ENCODE measurements around the gene ELP4.

ELP4 gene

GRCh38 chr11:31805629-31806185 lies 296.1 kb downstream of the ELP4 start:
- no peak overlapping the region for H3K4me2 ChIP-seq (ENCODE audit: low read length)
- no peak for TF ChIP-seq EZH2 (IDR thresholded peaks at IDR 0.05; ENCODE audit: borderline replicate concordance, low read length)
- TF ChIP-seq, protein P1, sequence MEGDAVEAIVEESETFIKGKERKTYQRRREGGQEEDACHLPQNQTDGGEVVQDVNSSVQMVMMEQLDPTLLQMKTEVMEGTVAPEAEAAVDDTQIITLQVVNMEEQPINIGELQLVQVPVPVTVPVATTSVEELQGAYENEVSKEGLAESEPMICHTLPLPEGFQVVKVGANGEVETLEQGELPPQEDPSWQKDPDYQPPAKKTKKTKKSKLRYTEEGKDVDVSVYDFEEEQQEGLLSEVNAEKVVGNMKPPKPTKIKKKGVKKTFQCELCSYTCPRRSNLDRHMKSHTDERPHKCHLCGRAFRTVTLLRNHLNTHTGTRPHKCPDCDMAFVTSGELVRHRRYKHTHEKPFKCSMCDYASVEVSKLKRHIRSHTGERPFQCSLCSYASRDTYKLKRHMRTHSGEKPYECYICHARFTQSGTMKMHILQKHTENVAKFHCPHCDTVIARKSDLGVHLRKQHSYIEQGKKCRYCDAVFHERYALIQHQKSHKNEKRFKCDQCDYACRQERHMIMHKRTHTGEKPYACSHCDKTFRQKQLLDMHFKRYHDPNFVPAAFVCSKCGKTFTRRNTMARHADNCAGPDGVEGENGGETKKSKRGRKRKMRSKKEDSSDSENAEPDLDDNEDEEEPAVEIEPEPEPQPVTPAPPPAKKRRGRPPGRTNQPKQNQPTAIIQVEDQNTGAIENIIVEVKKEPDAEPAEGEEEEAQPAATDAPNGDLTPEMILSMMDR (IDR thresholded peaks at IDR 0.05; ENCODE audit: low read length), result no peak
- no peaks in the 10 kb centered on the region for H3F3A ChIP-seq (ENCODE audit: insufficient read depth, low read length)
- H3K4me1 ChIP-seq (ENCODE audit: insufficient read depth, low read length, severe bottlenecking), result no peaks in the 10 kb centered on the region
- H3K9me2 ChIP-seq (ENCODE audit: low read depth, low read length), result no peaks in the 10 kb centered on the region
- 0 out of 2 replicates have a peak, but pooled peaks cover 4% of the 10 kb centered on the region for H3K27me3 ChIP-seq (ENCODE audit: insufficient read depth, low read length)
- no peak overlapping the region for H3K27ac ChIP-seq (ENCODE audit: low read depth, low read length, poor library complexity, severe bottlenecking)
- no peak overlapping the region for H3K4me3 ChIP-seq (ENCODE audit: low read depth, low read length, poor library complexity, severe bottlenecking)
- H3K9ac ChIP-seq (ENCODE audit: low read length), result no peak overlapping the region
- no peak overlapping the region for H2AFZ ChIP-seq (ENCODE audit: low read length)
- H3K36me3 ChIP-seq (ENCODE audit: insufficient read depth, low read length), result no peaks in the 10 kb centered on the region
- H3K9me3 ChIP-seq (ENCODE audit: low read length), result no peaks in the 10 kb centered on the region
- H3K79me2 ChIP-seq (ENCODE audit: insufficient read depth, low read length), result no peaks in the 10 kb centered on the region
- no peaks in the 10 kb centered on the region for H4K20me1 ChIP-seq (ENCODE audit: insufficient read depth, low read length)

GRCh38 chr11:31806186-31806927 lies 296.8 kb downstream of the ELP4 start:
- H3F3A ChIP-seq (ENCODE audit: insufficient read depth, low read length), result no peaks in the 10 kb centered on the region
- no peaks in the 10 kb centered on the region for H3K9me3 ChIP-seq (ENCODE audit: low read length)
- no peaks in the 10 kb centered on the region for H3K9me2 ChIP-seq (ENCODE audit: low read depth, low read length)
- H3K4me2 ChIP-seq (ENCODE audit: low read length), result no peak overlapping the region
- no peaks in the 10 kb centered on the region for H3K36me3 ChIP-seq (ENCODE audit: insufficient read depth, low read length)
- no peak overlapping the region for H3K9ac ChIP-seq (ENCODE audit: low read length)
- no peak overlapping the region for H3K27ac ChIP-seq (ENCODE audit: low read depth, low read length, poor library complexity, severe bottlenecking)
- 0 out of 2 replicates have a peak, but pooled peaks cover 4% of the 10 kb centered on the region for H3K27me3 ChIP-seq (ENCODE audit: insufficient read depth, low read length)
- no peaks in the 10 kb centered on the region for H3K79me2 ChIP-seq (ENCODE audit: insufficient read depth, low read length)
- no peak overlapping the region for H2AFZ ChIP-seq (ENCODE audit: low read length)
- TF ChIP-seq EZH2 (IDR thresholded peaks at IDR 0.05; ENCODE audit: borderline replicate concordance, low read length), result no peak
- TF ChIP-seq, protein P1 (IDR thresholded peaks at IDR 0.05; ENCODE audit: low read length), result no peak
- no peaks in the 10 kb centered on the region for H3K4me1 ChIP-seq (ENCODE audit: insufficient read depth, low read length, severe bottlenecking)
- H4K20me1 ChIP-seq (ENCODE audit: insufficient read depth, low read length), result no peaks in the 10 kb centered on the region
- H3K4me3 ChIP-seq (ENCODE audit: low read depth, low read length, poor library complexity, severe bottlenecking), result no peak overlapping the region

- no peaks in the 10 kb centered on the region for H3K4me1 ChIP-seq (ENCODE audit: insufficient read depth, low read length, severe bottlenecking)
- no peak overlapping the region for H3K27ac ChIP-seq (ENCODE audit: low read depth, low read length, poor library complexity, severe bottlenecking)
- H3F3A ChIP-seq (ENCODE audit: insufficient read depth, low read length), result no peaks in the 10 kb centered on the region
- TF ChIP-seq EZH2 (IDR thresholded peaks at IDR 0.05; ENCODE audit: borderline replicate concordance, low read length), result no peak
- TF ChIP-seq, protein P1 (IDR thresholded peaks at IDR 0.05; ENCODE audit: low read length), result no peak
- H3K79me2 ChIP-seq (ENCODE audit: insufficient read depth, low read length), result no peaks in the 10 kb centered on the region
- no peak overlapping the region for H3K4me3 ChIP-seq (ENCODE audit: low read depth, low read length, poor library complexity, severe bottlenecking)
- no peaks in the 10 kb centered on the region for H3K9me2 ChIP-seq (ENCODE audit: low read depth, low read length)
- no peak overlapping the region for H3K9ac ChIP-seq (ENCODE audit: low read length)
- H3K36me3 ChIP-seq (ENCODE audit: insufficient read depth, low read length), result no peaks in the 10 kb centered on the region
- H3K27me3 ChIP-seq (ENCODE audit: insufficient read depth, low read length), result 0 out of 2 replicates have a peak, but pooled peaks cover 4% of the 10 kb centered on the region
- H4K20me1 ChIP-seq (ENCODE audit: insufficient read depth, low read length), result no peaks in the 10 kb centered on the region
- no peaks in the 10 kb centered on the region for H3K9me3 ChIP-seq (ENCODE audit: low read length)
- H2AFZ ChIP-seq (ENCODE audit: low read length), result no peak overlapping the region
- no peak overlapping the region for H3K4me2 ChIP-seq (ENCODE audit: low read length)
Observed at GRCh38 chr11:31806928-31807798, 297.6 kb downstream of the ELP4 start.
